IPS-11a (cell line): ENCODE data around the gene GINS2.

Experiments
- H3K4me3 ChIP-seq: one replicate; pipeline ENCODE4 v1.5.1; 2013; ENCODE audit warnings: low read depth, low read length, control low read depth

Gene GINS2

GRCh38 chr16:85628265-85628556 is 60.5 kb downstream of the GINS2 start:
- no peak overlapping the region for H3K4me3 ChIP-seq

GRCh38 chr16:85627526-85628264 is 61.1 kb downstream of the GINS2 start:
- no peak overlapping the region for H3K4me3 ChIP-seq

GRCh38 chr16:85627089-85627488 is 61.7 kb downstream of the GINS2 start:
- H3K4me3 ChIP-seq = no peak overlapping the region
